Measurements from ENCODE around the gene ZNF592.
A peak's percentile ranks its signal among the peaks of the same experiment; 100 is the strongest.

The ZNF592 gene

GRCh38 chr15:84810073-84810840 lies 61.9 kb downstream of the ZNF592 start:
- DNase-seq: no peak

GRCh38 chr15:84811151-84811550 lies 62.8 kb downstream of the ZNF592 start:
- DNase-seq: no peak

GRCh38 chr15:84811828-84812227 lies 63.4 kb downstream of the ZNF592 start:
- DNase-seq: no peak

GRCh38 chr15:84812842-84813241 lies 64.5 kb downstream of the ZNF592 start:
- no peak for DNase-seq

GRCh38 chr15:84813435-84813834 lies 65.0 kb downstream of the ZNF592 start:
- no peak for DNase-seq

- DNase-seq: no peak
Measured at GRCh38 chr15:84813931-84814330, 65.5 kb downstream of the ZNF592 start.

- DNase-seq: no peak
Measured at GRCh38 chr15:84814916-84815315, 66.5 kb downstream of the ZNF592 start.

GRCh38 chr15:84816694-84817465 lies 68.5 kb downstream of the ZNF592 start, which contains the start of gene ALPK3:
Gene ALPK3 (plus strand): TSS chr15:84817356. CDS start chr15:84817453, 97 bp downstream.
- peak; percentile 78 for DNase-seq

- DNase-seq: peak; percentile 73
Measured at GRCh38 chr15:84817466-84818081, 69.2 kb downstream of the ZNF592 start.

- DNase-seq: peak; percentile 47
Measured at GRCh38 chr15:84818261-84819131, 70.1 kb downstream of the ZNF592 start.

- DNase-seq: peak; percentile 41
Measured at GRCh38 chr15:84819291-84819768, 70.9 kb downstream of the ZNF592 start.

- no peak for DNase-seq
Measured at GRCh38 chr15:84819791-84820190, 71.4 kb downstream of the ZNF592 start.

GRCh38 chr15:84821501-84822021 lies 73.2 kb downstream of the ZNF592 start:
- DNase-seq: peak; percentile 48

- DNase-seq: no peak
Measured at GRCh38 chr15:84822653-84823281, 74.4 kb downstream of the ZNF592 start.

- no peak for DNase-seq
Measured at GRCh38 chr15:84823282-84823878, 75.0 kb downstream of the ZNF592 start.

- no peak for DNase-seq
Measured at GRCh38 chr15:84824260-84825007, 76.0 kb downstream of the ZNF592 start.

- DNase-seq: no peak
Measured at GRCh38 chr15:84826369-84826823, 78.0 kb downstream of the ZNF592 start.

- no peak for DNase-seq
Measured at GRCh38 chr15:84827246-84827645, 78.9 kb downstream of the ZNF592 start.

- DNase-seq: no peak
Measured at GRCh38 chr15:84828086-84828908, 79.9 kb downstream of the ZNF592 start.
